Panc1 (cell line): Measurements from ENCODE around the gene LIN28B. TPM values are rescaled to one million over a fixed set of nuclear protein-coding genes. Genes with fewer than 3 reads are reported as not detected.

Experiments
- ATAC-seq: fragments of 200-7000 bp; cut with Tn5 transposase; 2 replicates; pipeline ENCODE4 v1.9.1; 2020; ENCODE audit warnings: mild to moderate bottlenecking, moderate library complexity
- BruUV-seq: library from RNA; stranded (reverse); fragments of 400-500 nt; replicated peaks from 2 replicates; lab custom pipeline; 2021; lab: Mats Ljungman, UMichigan
- CTCF ChIA-PET: fragments of 300-600 bp; sonication (Branson Sonifier 250); formaldehyde crosslinking; loops from one replicate; lab custom pipeline; 2022; ENCODE audit warnings: antibody characterized with exemption; lab: Charles Lee
- POLR2A ChIA-PET: fragments of 300-600 bp; sonication (Branson Sonifier 250); formaldehyde crosslinking; loops from one replicate; lab custom pipeline; 2022; ENCODE audit warnings: antibody characterized with exemption; lab: Charles Lee
- DNase-seq: peaks from one replicate; pipeline ENCODE4 v3.0.0-alpha.2; 2010; ENCODE audit warnings: low read depth, low spot score
- H3K27ac ChIP-seq: 2 replicates; pipeline ENCODE4 v1.5.1; 2011; ENCODE audit warnings: mild to moderate bottlenecking, low read length, inconsistent platforms
- H3K27me3 ChIP-seq: fragments of 200-500 bp; sonication (Bioruptor generic); 2 replicates; pipeline ENCODE4 v1.6.0; 2014; ENCODE audit warnings: low read length, inconsistent platforms; ENCODE audit not compliant: control insufficient read depth, insufficient read depth
- H3K36me3 ChIP-seq: fragments of 200-500 bp; sonication (Bioruptor generic); 2 replicates; pipeline ENCODE4 v1.5.1; 2014; ENCODE audit warnings: inconsistent platforms, mild to moderate bottlenecking, low read length, moderate library complexity; ENCODE audit not compliant: control insufficient read depth, insufficient read depth
- H3K4me1 ChIP-seq: 2 replicates; pipeline ENCODE4 v1.5.1; 2011; ENCODE audit warnings: inconsistent platforms, mild to moderate bottlenecking, low read length, moderate library complexity; ENCODE audit not compliant: control insufficient read depth, insufficient read depth
- H3K4me3 ChIP-seq, 2 experiments: 2 replicates each; pipeline ENCODE4 v1.5.1; 2011 to 2012; ENCODE audit warnings: low read depth in 2 of 2, low read length in 2 of 2, mild to moderate bottlenecking in 2 of 2, inconsistent platforms in 1 of 2, moderate library complexity in 1 of 2
- H3K9me3 ChIP-seq: fragments of 200-500 bp; sonication (Bioruptor generic); 2 replicates; pipeline ENCODE4 v1.5.1; 2014; ENCODE audit warnings: low read depth, mild to moderate bottlenecking, inconsistent platforms, low read length, moderate library complexity; ENCODE audit not compliant: control insufficient read depth, insufficient read depth
- CTCF ChIP-seq: fragments of 450-650 bp; IDR thresholded peaks from 2 replicates; pipeline ENCODE4 v1.5.1; 2017; ENCODE audit warnings: mild to moderate bottlenecking
- POLR2AphosphoS5 ChIP-seq: IDR thresholded peaks from 2 replicates; pipeline ENCODE4 v1.6.1; 2012; ENCODE audit warnings: mild to moderate bottlenecking, low read depth, low read length, moderate library complexity
- REST ChIP-seq, 2 experiments: IDR thresholded peaks; 2 replicates each; pipeline ENCODE4 v1.6.1; 2011 to 2012; ENCODE audit warnings: low read depth in 2 of 2, control low read depth in 1 of 2, low read length in 1 of 2, mild to moderate bottlenecking in 1 of 2, moderate library complexity in 1 of 2; ENCODE audit not compliant: insufficient read depth in 1 of 2
- SIN3A ChIP-seq: IDR thresholded peaks from 2 replicates; pipeline ENCODE4 v1.6.1; 2012; ENCODE audit warnings: low read depth, mild to moderate bottlenecking, low read length, moderate library complexity, borderline replicate concordance; ENCODE audit not compliant: insufficient read depth
- TCF7L2 ChIP-seq: IDR thresholded peaks from 2 replicates; pipeline ENCODE4 v1.6.1; 2011; ENCODE audit warnings: mild to moderate bottlenecking, low read depth, low read length, inconsistent platforms
- in situ Hi-C: cut with HindIII; loops from 2 replicates; pipeline ENCODE4 v1.10.0; 2016; ENCODE audit warnings: low sequenced_read_pairs, low pct_unique_long_range_greater_than_20kb
- intact Hi-C: fragments of 100-400 bp; cut with micrococcal nuclease; formaldehyde crosslinking; loops from one replicate; pipeline ENCODE4 v1.10.0; 2022; ENCODE audit not compliant: unreplicated experiment
- total RNA-seq: library from RNA; stranded (reverse); gene quantifications from one replicate; pipeline ENCODE4 v1.2.1, GENCODE V29; 2021; ENCODE audit not compliant: unreplicated experiment

LIN28B gene
- total RNA-seq, 1 experiment from 2014 or later, result 5.8 TPM

GRCh38 chr6:104995989-104996617 lies 39.2 kb downstream of the LIN28B start:
- H3K27me3 ChIP-seq, result no peaks in the 10 kb centered on the region
- ChIA-PET CTCF (no interaction called here), POLR2A (no interaction called here)
- H3K4me3 ChIP-seq, result no peak overlapping the region
- in situ Hi-C loops, result no loop called here
- no peaks in the 10 kb centered on the region for H3K9me3 ChIP-seq
- BruUV-seq, result no TSS peak
- DNase-seq (peak; percentile 13), ATAC-seq (peak; percentile 38; the same call in 1 of the 2 replicates)
- intact Hi-C loops, result no loop called here
- no peak overlapping the region for H3K27ac ChIP-seq
- H3K4me1 ChIP-seq, result no peaks in the 10 kb centered on the region
- no peak for TF ChIP-seq POLR2AphosphoS5
- TF ChIP-seq REST (IDR thresholded peaks at IDR 0.05; ENCODE audit: insufficient read depth in 1 of 2, low read depth in 2 of 2, low read length in 1 of 2), result no peak
- TF ChIP-seq TCF7L2, result no peak
- no peak for TF ChIP-seq SIN3A
- no peak for TF ChIP-seq CTCF
- H3K36me3 ChIP-seq, result no peaks in the 10 kb centered on the region

GRCh38 chr6:105001063-105001462 lies 44.2 kb downstream of the LIN28B start:
- ChIA-PET CTCF (no interaction called here), POLR2A (no interaction called here)
- no TSS peak for BruUV-seq
- Histone ChIP-seq H3K27ac (no peak overlapping the region), H3K27me3 (no peaks in the 10 kb centered on the region), H3K9me3 (no peaks in the 10 kb centered on the region), H3K36me3 (no peaks in the 10 kb centered on the region), H3K4me1 (no peaks in the 10 kb centered on the region), H3K4me3 (no peak overlapping the region)
- TF ChIP-seq CTCF, result no peak
- ATAC-seq, result no peak
- DNase-seq, result no peak
- in situ Hi-C loops, result no loop called here
- intact Hi-C loops, result no loop called here
